ENCODE data around the gene DFFA. TPM values are rescaled to one million over a fixed set of nuclear protein-coding genes. Genes with fewer than 3 reads are reported as not detected.

The DFFA gene
- polyA plus RNA-seq, 2 of the 4 experiments (the other 2 are of a cell fraction): 28.5 to 31.7 TPM

GRCh38 chr1:10509809-10510509 is 37.6 kb upstream of the DFFA start (continued):
- TF ChIP-seq TP53 (CRISPR knock-in tag; IDR thresholded peaks at IDR 0.05): no peak

- no peak for TF ChIP-seq HMGXB4 (CRISPR knock-in tag; IDR thresholded peaks at IDR 0.05; ENCODE audit: borderline replicate concordance)
- TF ChIP-seq ESRRA (IDR thresholded peaks at IDR 0.05; ENCODE audit: borderline replicate concordance, low read length): no peak
- TF ChIP-seq NPAS2 (CRISPR knock-in tag; IDR thresholded peaks at IDR 0.05; ENCODE audit: borderline replicate concordance): no peak
- TF ChIP-seq SREBF2 (IDR thresholded peaks at IDR 0.05): no peak
- TF ChIP-seq E2F6 (IDR thresholded peaks at IDR 0.05; ENCODE audit: borderline replicate concordance, low read depth): no peak
- no peak for TF ChIP-seq CTCF (IDR thresholded peaks at IDR 0.05)
- no peak for TF ChIP-seq RFX5 (IDR thresholded peaks at IDR 0.05)
- TF ChIP-seq MYC (IDR thresholded peaks at IDR 0.05; ENCODE audit: borderline replicate concordance, low read length): no peak
- no peak for TF ChIP-seq FOXS1 (CRISPR knock-in tag; IDR thresholded peaks at IDR 0.05)
- TF ChIP-seq TFCP2L1 (CRISPR knock-in tag; IDR thresholded peaks at IDR 0.05): no peak
- no peak for TF ChIP-seq MAX (IDR thresholded peaks at IDR 0.05)
- no peak for TF ChIP-seq CHD2 (IDR thresholded peaks at IDR 0.05; ENCODE audit: low read length, partially characterized antibody)
- TF ChIP-seq GATA3 (IDR thresholded peaks at IDR 0.05; ENCODE audit: borderline replicate concordance): no peak
- TF ChIP-seq HOXB5 (CRISPR knock-in tag; IDR thresholded peaks at IDR 0.05): no peak
- no peak for TF ChIP-seq BCL3 (IDR thresholded peaks at IDR 0.05)
- no peak for TF ChIP-seq POLR2A (IDR thresholded peaks at IDR 0.05; ENCODE audit: low read length)
- WGBS (ENCODE audit: missing lambda C conversion rate): 72% methylated on average over 3 of the region's 3 CpGs
- H3K4me2 ChIP-seq: no peak overlapping the region
- ChIA-PET CTCF (interaction anchor here (1.1 to 6.2 kb wide), 14 partner anchors 10 to 529 kb away, joined by 3 to 70 read pairs (median 8); no protein-coding TSS in a partner anchor), POLR2A (interaction anchor here (0.5 kb wide), 1 partner anchor 15 kb away, joined by 3 read pairs; no protein-coding TSS in a partner anchor)
- DNase-seq (ENCODE audit: low read depth in 1 of 2, low spot score in 1 of 2) (no peak), ATAC-seq (no peak), FAIRE-seq (no peak)
- no peak overlapping the region for H3K27ac ChIP-seq
- H3K4me3 ChIP-seq: no peak overlapping the region
- H3K9me3 ChIP-seq: no peaks in the 10 kb centered on the region
- H3K4me1 ChIP-seq: peaks cover 40% of the 10 kb centered on the region
These were observed 36.2 kb upstream of the DFFA start for GRCh38 chr1:10508511-10508951.

Data from A549 (cell line).